GM18951 (cell line): ENCODE results near the gene ZNF621.

Source experiments
- POLR2A ChIP-seq: IDR thresholded peaks from 4 replicates; pipeline ENCODE4 v1.6.1; 2011; ENCODE audit warnings: mild to moderate bottlenecking; ENCODE audit not compliant: insufficient read length, insufficient read depth; ENCODE audit errors: extremely low read depth
- in situ Hi-C: fragments of 300-500 bp; cut with MboI; formaldehyde crosslinking; loops from one replicate; pipeline ENCODE4 v1.12.0; 2022; ENCODE audit warnings: low sequenced_read_pairs, mixed read lengths, inconsistent platforms; ENCODE audit not compliant: unreplicated experiment

ZNF621 gene

DNA sequence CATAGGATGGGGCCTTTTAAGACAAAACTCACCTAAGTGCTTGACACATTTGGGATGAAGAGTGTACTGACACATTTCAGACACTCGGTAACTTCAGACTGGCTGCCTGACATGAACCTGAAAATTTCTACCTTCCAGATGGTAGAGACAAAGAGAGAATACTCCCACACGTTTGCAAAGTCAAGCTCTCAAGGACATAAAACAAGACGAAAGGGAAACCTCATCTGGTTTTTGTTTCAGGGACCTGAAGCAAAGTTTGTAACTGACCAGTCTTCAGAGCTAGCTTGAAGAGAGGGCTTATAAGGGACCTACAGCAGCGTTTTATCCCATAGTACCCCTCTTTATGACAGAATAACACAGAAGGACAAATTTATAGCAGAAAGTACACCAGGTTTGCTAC is 41.9 kb downstream of the ZNF621 start:
- in situ Hi-C loops: loop anchor here (25.0 kb wide), 1 partner anchor 229 kb away; no protein-coding TSS in a partner anchor
- TF ChIP-seq POLR2A: no peak

DNA sequence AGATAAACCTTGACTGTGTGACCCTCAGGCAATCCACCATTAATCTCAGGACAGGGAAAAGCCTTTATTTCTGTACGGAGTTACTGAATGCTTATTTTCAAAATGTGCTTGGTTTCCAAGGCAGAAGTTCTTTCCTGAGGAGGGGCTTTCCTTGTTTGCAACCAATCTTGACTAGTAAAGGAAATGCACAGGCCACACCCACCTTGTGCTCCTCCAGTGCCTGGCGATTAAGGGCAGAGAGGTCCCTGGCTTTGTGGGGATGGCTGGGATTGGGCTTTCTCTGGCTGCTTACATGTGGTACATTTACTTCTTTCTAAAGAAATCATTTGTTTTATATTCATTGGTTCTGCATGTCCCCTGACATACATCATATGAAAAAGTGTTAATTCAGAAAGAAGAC is 47.8 kb downstream of the ZNF621 start:
- in situ Hi-C loops: loop anchor here (25.0 kb wide), 1 partner anchor 235 kb away; no protein-coding TSS in a partner anchor
- no peak for TF ChIP-seq POLR2A

DNA sequence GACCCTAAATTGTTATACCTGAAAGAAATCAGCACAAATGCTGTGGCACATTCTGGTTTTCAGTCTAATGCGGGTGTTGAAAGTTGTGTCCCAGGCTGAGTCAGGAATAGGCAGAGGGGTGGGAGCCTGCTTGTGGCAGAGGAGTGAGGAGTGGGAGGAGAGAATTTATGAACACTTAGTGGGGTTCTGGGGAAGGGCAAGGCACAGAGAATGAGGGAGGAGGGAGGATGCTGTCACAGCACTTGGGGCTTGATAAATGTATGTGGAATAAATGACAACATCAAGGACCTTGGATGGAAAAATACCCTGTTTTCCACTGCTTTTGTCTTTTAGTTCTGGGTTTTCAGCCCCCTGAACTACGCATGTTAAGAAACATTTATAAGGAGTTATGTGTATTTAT is 49.3 kb downstream of the ZNF621 start:
- in situ Hi-C loops: loop anchor here (25.0 kb wide), 1 partner anchor 237 kb away; no protein-coding TSS in a partner anchor
- TF ChIP-seq POLR2A: no peak

GRCh38 chr3:40574661-40575060 is 49.9 kb downstream of the ZNF621 start:
- in situ Hi-C loops: loop anchor here (25.0 kb wide), 1 partner anchor 237 kb away; no protein-coding TSS in a partner anchor
- no peak for TF ChIP-seq POLR2A

GRCh38 chr3:40576396-40576795 is 51.6 kb downstream of the ZNF621 start:
- in situ Hi-C loops: no loop called here
- no peak for TF ChIP-seq POLR2A

DNA sequence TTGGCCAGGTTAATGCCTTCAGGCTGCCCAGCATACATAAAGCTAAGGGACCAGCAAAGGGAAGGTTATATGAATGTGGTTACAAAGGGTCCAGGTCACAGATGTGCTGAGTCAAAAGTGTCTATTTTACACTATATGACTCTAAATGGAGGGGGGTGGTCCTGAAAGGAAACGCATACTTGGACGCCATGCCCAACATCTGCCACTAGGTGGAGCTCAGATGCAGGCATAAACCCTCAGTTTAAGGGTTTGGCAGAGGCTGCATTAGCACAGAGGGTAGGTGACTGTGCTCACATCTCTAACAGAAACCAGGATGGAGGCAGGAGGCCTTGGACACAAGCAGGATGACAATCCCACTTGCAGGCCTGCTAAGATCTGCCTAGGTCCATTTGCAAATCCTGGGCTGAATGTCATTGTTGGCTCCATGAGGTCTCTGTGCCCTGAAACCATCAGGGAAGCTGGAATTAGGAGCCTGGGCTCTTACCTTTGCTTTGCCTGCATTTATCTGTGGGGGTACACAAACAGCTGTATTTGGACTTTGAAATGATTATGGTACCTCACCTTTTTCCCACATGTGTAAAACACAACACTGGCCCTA is 55.8 kb downstream of the ZNF621 start:
- TF ChIP-seq POLR2A: no peak
- in situ Hi-C loops: loop anchor here (10.0 kb wide), 1 partner anchor 1304 kb away; no protein-coding TSS in a partner anchor

DNA sequence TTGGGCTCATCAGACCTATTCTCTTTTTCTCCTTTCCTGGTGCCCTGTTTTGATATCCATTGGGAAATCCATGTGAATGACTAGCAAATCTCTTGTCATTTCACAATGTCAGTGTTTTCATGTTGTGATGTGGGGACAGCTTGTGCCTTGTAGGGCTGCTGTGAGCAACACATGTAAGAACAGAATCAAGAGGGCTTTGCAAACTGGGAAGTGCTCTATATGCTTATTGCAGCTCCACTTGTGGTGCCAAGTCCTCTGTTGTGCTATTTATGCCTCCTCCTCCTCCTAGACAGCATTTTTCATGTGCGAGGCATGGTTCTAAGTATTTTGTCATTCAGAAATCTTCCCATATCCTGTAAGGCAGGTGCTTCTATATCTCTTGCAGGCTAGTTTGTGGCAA is 56.4 kb downstream of the ZNF621 start:
- TF ChIP-seq POLR2A: no peak
- in situ Hi-C loops: loop anchor here (10.0 kb wide), 1 partner anchor 1304 kb away; no protein-coding TSS in a partner anchor

GRCh38 chr3:40582401-40583027 is 57.8 kb downstream of the ZNF621 start:
- no peak for TF ChIP-seq POLR2A
- in situ Hi-C loops: loop anchor here (10.0 kb wide), 1 partner anchor 1302 kb away; no protein-coding TSS in a partner anchor

- TF ChIP-seq POLR2A: no peak
- in situ Hi-C loops: loop anchor here (10.0 kb wide), 1 partner anchor 1301 kb away; no protein-coding TSS in a partner anchor
These were observed 58.9 kb downstream of the ZNF621 start for GRCh38 chr3:40583691-40584090.

DNA sequence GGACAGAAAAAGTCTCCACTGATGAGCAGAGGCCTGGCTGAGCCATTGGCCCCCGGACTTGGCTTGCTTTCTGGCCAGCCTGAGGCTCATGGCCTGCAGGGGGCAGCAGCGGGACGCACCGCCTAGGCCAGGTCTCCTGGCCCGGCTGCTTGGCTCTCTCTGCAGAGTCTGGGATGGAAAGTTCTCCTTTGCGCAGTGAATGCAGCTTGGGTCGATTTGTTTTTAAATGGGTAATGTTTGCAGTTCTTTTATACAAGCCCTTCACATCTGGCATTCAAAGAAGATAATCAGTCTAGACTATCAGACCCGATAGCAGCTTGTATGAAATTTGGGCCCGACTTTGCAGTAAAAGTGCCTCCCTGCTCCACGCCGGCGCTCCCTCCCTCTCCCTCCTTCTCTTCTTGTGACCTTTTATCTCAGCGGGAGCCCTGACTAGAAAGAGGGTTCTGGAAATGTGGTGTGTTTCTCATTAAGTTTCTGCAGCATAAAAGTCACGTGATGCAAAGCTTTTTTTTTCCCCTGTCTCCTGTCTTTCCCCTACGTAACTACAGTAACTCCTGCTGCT is 59.9 kb downstream of the ZNF621 start:
- TF ChIP-seq POLR2A: no peak
- in situ Hi-C loops: loop anchor here (10.0 kb wide), 1 partner anchor 1300 kb away; no protein-coding TSS in a partner anchor

GRCh38 chr3:40585381-40586016 is 60.7 kb downstream of the ZNF621 start:
- in situ Hi-C loops: loop anchor here (10.0 kb wide), 1 partner anchor 1299 kb away; no protein-coding TSS in a partner anchor

DNA sequence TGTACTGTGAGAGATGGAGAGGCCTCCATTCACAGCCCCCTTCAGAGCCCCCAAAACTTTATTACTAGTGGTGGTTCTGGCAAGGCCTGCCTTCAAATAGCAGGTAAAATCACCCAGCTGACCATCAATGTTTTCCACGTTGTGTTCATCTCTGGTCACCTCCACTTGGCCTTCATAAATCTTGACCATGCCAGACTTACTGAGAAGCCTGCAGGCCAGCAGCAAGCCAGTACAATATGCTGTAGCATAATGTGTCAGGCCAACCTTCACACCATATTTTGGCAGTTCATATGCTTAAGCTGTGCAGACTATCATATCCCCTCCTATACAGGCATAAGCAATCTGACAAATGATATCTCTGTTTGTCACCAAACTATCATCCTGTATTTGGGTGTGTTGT is 62.1 kb downstream of the ZNF621 start:
- in situ Hi-C loops: loop anchor here (10.0 kb wide), 1 partner anchor 1298 kb away; no protein-coding TSS in a partner anchor
- no peak for TF ChIP-seq POLR2A

More at GRCh38 chr3:40585381-40586016, 60.7 kb downstream of the ZNF621 start:
- TF ChIP-seq POLR2A: no peak

- no peak for TF ChIP-seq POLR2A
- in situ Hi-C loops: loop anchor here (10.0 kb wide), 1 partner anchor 1296 kb away; no protein-coding TSS in a partner anchor
These were observed 63.6 kb downstream of the ZNF621 start for GRCh38 chr3:40588406-40588805.
